Ammon's horn (tissue), 1 donor: Measurements from ENCODE around the gene TNS1.

ENCODE experiments used
- DNase-seq: peaks from one replicate; pipeline ENCODE4 v3.0.0-alpha.2; 2016; ENCODE audit warnings: low spot score

Gene TNS1

GRCh38 chr2:217942731-217943335 is 60.0 kb downstream of the TNS1 start:
- peak; percentile 76 for DNase-seq

DNA sequence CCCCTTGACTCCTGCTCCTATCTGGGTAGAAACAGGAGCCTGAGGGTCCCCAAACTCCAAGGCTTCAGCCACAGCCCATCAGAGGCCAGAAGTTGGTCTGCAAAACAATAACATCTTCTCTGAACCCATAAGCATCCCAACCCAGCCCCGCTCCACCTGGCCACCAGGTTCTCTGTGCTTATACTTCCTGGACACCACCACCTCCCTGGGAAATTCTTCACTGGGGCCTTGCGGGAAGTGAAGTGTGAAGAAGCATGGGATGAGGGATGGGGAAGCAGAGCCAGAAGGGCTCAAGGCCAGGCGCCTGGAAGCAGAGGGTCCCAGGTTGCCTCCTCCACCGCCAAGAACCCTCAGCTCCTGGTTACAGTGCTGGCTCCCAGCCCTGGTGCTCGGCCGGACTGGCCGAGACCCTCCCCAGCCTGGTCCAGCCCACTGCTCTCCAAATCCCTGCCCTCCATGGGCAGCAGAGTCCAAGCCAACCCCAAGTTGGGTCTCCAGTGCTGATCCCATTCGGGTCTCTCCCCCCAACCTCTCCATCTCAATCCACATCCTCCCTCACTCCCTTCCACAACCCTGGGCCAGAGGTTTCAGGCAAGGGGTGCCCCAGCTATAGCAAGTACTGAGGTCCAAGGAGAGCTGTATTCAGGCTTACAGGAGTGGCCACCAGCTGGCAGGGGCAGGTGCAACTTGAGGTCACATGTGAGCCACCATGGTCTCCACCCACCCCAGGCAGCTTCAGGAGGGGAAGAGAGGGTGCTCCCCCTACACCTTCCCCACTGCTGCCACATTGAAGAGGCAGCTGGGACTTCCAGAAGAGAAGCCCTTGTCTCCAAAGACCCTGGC is 60.7 kb downstream of the TNS1 start:
- no peak for DNase-seq

GRCh38 chr2:217941339-217941738 is 61.5 kb downstream of the TNS1 start:
- DNase-seq = no peak

- DNase-seq = no peak
Observed at GRCh38 chr2:217940261-217941220, 62.3 kb downstream of the TNS1 start.

- DNase-seq = no peak
Observed at GRCh38 chr2:217939629-217940245, 63.1 kb downstream of the TNS1 start.

- DNase-seq = no peak
Observed at GRCh38 chr2:217939220-217939619, 63.6 kb downstream of the TNS1 start.

DNA sequence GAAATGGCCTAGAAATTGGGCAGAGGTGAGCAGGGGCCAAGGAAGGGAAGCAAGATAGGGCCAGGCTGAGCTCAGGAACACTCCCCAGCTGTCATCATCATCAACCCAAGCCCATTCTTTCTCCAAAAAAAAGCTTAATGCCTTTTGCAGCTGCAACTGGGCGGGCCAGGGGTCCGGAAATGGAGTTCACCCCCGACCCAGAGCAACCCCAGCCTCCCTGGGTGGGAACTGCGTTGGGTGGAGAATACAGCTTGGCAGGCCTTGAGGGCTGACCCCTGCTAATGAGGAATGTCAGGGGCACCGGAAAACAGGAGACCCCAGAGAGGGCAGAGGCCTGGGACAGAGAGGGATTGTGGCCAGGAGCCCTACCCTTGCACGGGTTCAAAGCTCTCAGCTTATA is 64.8 kb downstream of the TNS1 start:
- no peak for DNase-seq

DNA sequence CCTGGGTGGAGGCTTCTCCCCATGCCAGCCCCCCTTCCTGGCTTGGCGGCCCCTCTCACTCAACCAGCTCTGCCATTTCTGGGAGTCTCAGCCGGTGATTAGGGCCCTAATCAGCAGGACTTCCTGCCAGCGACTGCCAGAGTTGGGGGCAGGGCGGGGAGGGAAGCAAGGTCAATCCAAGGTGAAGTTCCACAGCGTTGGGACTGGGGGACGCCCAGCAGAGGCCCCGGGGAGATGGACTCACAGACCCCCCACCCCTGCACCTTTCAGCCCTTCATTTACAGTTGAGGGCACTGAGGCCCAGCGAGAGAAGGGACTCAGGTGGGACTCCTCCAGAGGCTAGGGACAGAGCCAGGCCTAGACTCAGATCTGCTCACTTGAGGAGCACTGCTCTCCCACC is 65.3 kb downstream of the TNS1 start:
- no peak for DNase-seq

- DNase-seq = no peak
Observed at GRCh38 chr2:217936952-217937351, 65.8 kb downstream of the TNS1 start.

GRCh38 chr2:217935901-217936684 is 66.7 kb downstream of the TNS1 start:
- no peak for DNase-seq

GRCh38 chr2:217935235-217935879 is 67.4 kb downstream of the TNS1 start:
- no peak for DNase-seq

DNA sequence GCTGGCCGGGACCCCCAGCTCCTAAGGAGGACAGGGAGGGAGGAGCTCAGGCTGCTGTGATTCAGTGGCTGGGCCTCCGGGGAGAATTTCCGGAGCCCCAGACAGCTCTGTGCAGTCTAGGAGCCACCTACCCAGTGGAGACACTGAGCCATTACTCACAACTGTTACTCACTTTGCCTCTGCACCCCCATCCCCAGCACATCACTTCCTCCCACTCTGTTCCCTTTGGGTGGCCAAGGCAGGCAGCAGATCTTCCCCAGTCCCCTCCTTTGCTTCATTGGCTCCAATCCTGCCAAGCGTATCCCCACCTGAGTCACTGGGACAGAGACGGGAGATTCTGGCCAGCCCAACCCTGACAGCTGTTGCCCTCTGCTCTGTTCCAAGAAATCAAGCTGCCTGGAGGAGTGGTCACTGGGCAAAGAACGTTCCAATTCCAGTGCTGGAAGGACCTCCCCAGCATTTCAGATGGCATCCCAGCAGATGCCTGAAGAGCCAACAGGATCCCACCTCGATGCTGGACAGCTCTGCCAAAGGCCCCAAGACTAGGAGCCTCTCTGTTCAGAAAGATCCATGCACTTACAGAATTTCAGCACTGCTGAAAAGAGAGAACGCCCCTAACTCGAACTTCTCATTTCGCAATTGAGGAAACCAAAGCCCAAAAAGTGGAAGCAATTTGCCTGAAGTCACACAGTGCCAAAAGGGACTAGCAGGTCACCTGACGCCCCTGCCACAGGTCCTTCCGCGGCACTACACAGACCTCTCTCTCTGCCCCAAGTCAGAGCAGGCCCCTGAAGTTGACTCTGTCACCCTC is 68.3 kb downstream of the TNS1 start:
- peak; percentile 52 for DNase-seq

GRCh38 chr2:217933617-217933993 is 69.2 kb downstream of the TNS1 start:
- DNase-seq = no peak

GRCh38 chr2:217932803-217933616 is 69.8 kb downstream of the TNS1 start:
- no peak for DNase-seq

DNA sequence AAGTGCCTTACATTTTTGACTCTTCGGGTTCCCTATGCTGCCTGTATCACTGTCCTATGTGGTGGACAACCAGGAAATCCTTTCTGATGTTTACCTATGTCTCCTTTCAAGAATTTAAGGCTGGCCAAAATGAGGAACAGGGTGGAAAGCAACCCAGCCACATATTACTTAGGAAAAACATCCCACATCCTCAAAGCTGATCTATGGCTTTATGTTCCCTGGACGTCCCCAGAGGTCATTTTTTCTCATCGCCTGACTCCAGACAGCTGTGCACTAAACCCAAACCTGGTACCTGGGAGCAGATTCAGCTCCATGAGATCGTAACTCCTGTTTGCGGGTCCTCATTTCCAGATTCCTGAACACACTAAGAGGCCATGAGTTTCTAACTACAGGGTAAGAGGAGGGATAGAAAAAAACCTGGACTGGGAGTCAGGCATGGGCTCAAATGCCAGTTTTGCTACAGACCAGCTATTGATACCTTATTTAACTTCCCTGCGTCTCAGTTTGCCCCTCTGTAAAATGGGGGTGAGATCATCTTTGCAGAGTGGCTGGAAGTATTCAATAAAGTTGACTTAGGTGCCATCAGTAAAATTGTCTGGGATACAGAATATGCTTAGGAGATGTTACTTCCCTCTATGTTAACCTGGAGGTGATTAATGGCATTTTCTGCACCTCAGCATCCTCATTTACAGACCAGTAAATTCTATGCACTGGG is 70.8 kb downstream of the TNS1 start:
- DNase-seq = no peak

DNA sequence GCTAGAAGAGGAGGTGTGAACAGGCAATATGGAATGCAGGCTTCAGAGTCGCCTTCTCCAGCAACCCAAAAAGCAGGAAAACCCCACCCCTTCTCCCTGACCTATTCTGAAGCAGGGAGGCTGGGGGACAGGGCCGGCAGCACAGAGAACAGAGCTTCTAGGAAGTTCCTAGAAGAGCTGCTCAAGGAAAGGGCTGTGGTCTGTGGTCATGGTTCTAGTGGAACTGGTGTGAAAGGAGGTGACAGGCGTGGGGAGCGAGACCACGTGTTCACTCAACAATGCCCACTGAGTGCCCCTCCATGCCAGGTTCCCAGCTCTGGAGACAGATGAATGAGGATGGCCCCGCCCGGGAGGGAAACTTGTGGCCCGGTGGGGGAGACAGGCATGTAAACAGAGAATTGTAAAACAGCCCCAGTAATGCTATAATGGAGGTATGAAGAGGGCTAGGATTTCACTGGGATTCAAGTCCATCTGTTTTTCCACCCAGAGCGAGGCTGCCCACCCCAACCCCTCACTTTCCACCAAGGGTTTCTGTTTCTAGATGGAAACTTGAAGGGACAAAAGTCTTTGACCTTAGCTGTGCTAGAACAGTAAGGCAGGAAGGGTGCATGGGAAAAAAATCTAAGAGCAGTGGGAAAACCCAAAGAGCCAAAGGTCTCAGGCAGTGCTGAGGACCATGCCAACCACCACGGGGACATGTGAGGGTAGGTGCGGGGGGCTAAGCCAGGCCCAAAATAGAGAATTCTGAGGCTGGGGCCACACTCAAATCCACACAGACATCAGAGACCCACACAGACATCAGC is 71.8 kb downstream of the TNS1 start:
- no peak for DNase-seq
